Measurements from ENCODE around the gene NUP58. TPM values are rescaled to one million over a fixed set of nuclear protein-coding genes. Genes with fewer than 3 reads are reported as not detected.
"Not testable (repeated sequence)": the region's sequence is repeated elsewhere in the genome, so short reads cannot be mapped to it uniquely, and the experiment has no call there.

NUP58 gene
- total RNA-seq, 1 donor from 2014 or later, result 56.5 TPM

GRCh38 chr13:25300861-25301346 lies 521 bp upstream of the NUP58 start:
- TF ChIP-seq, protein P1, sequence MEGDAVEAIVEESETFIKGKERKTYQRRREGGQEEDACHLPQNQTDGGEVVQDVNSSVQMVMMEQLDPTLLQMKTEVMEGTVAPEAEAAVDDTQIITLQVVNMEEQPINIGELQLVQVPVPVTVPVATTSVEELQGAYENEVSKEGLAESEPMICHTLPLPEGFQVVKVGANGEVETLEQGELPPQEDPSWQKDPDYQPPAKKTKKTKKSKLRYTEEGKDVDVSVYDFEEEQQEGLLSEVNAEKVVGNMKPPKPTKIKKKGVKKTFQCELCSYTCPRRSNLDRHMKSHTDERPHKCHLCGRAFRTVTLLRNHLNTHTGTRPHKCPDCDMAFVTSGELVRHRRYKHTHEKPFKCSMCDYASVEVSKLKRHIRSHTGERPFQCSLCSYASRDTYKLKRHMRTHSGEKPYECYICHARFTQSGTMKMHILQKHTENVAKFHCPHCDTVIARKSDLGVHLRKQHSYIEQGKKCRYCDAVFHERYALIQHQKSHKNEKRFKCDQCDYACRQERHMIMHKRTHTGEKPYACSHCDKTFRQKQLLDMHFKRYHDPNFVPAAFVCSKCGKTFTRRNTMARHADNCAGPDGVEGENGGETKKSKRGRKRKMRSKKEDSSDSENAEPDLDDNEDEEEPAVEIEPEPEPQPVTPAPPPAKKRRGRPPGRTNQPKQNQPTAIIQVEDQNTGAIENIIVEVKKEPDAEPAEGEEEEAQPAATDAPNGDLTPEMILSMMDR (IDR thresholded peaks at IDR 0.05; ENCODE audit: unreplicated experiment), result no peak
- H3K4me3 Mint-ChIP-seq (ENCODE audit: low read depth), result peak overlapping the region; percentile 89
- peaks cover 14% of the 10 kb centered on the region for H3K4me1 Mint-ChIP-seq (ENCODE audit: low read depth)
- no peaks in the 10 kb centered on the region for H3K9me3 Mint-ChIP-seq (ENCODE audit: low read depth)
- peak overlapping the region; percentile 76 for H3K27ac Mint-ChIP-seq
- H3K36me3 Mint-ChIP-seq (ENCODE audit: insufficient read depth), result peaks cover 2% of the 10 kb centered on the region
- no peak for DNase-seq (ENCODE audit: low spot score, unreplicated experiment)
- peaks cover 36% of the 10 kb centered on the region for H3K27me3 Mint-ChIP-seq

- peaks cover 2% of the 10 kb centered on the region for H3K36me3 Mint-ChIP-seq (ENCODE audit: insufficient read depth)
- H3K9me3 Mint-ChIP-seq (ENCODE audit: low read depth), result no peaks in the 10 kb centered on the region
- H3K27me3 Mint-ChIP-seq, result peaks cover 25% of the 10 kb centered on the region
- no peak for DNase-seq (ENCODE audit: low spot score, unreplicated experiment)
- peak overlapping the region; percentile 89 for H3K4me3 Mint-ChIP-seq (ENCODE audit: low read depth)
- H3K4me1 Mint-ChIP-seq (ENCODE audit: low read depth), result peaks cover 17% of the 10 kb centered on the region
- TF ChIP-seq, protein P1 (IDR thresholded peaks at IDR 0.05; ENCODE audit: unreplicated experiment), result no peak
- peak overlapping the region; percentile 76 for H3K27ac Mint-ChIP-seq
These were observed 696 bp downstream of the NUP58 start for GRCh38 chr13:25302121-25302520.

GRCh38 chr13:25306671-25307464 lies 5.4 kb downstream of the NUP58 start:
- Mint-ChIP-seq H3K27ac (peak overlapping the region; percentile 25), H3K4me1 (ENCODE audit: low read depth) (peaks cover 16% of the 10 kb centered on the region), H3K9me3 (ENCODE audit: low read depth) (no peaks in the 10 kb centered on the region), H3K36me3 (ENCODE audit: insufficient read depth) (peaks cover 12% of the 10 kb centered on the region), H3K4me3 (ENCODE audit: low read depth) (no peak overlapping the region), H3K27me3 (no peaks in the 10 kb centered on the region)
- no peak for DNase-seq (ENCODE audit: low spot score, unreplicated experiment)
- TF ChIP-seq, protein P1 (IDR thresholded peaks at IDR 0.05; ENCODE audit: unreplicated experiment), result no peak

DNA sequence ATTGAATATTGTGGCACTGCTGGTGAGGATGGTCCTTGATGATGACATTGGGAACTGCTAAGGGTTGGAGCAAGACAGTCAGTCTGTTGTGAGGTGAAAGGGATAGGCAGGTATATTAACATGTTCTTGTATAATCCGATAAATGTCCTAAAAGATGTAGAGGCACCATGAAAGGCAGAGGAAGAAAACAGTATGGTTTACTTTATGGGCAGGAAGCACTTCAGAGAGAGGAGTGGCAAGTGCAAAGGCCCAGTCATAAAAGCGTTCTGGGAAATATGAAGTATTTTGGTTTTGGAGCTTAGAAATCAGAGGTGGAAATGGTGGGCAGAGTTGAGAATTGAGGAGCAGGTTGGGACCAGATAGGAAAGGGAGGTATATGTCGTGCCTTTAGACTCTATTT lies 9.5 kb downstream of the NUP58 start:
- H3K27me3 Mint-ChIP-seq, result no peaks in the 10 kb centered on the region
- TF ChIP-seq, protein P1 (IDR thresholded peaks at IDR 0.05; ENCODE audit: unreplicated experiment), result no peak
- H3K27ac Mint-ChIP-seq, result peak overlapping the region; percentile 84
- H3K36me3 Mint-ChIP-seq (ENCODE audit: insufficient read depth), result peaks cover 18% of the 10 kb centered on the region
- H3K4me3 Mint-ChIP-seq (ENCODE audit: low read depth), result no peak overlapping the region
- no peaks in the 10 kb centered on the region for H3K9me3 Mint-ChIP-seq (ENCODE audit: low read depth)
- peaks cover 4% of the 10 kb centered on the region for H3K4me1 Mint-ChIP-seq (ENCODE audit: low read depth)
- no peak for DNase-seq (ENCODE audit: low spot score, unreplicated experiment)

- H3K4me3 Mint-ChIP-seq (ENCODE audit: low read depth); H3K4me1 Mint-ChIP-seq (ENCODE audit: low read depth); H3K36me3 Mint-ChIP-seq (ENCODE audit: insufficient read depth); H3K27me3 Mint-ChIP-seq; DNase-seq (ENCODE audit: low spot score, unreplicated experiment); H3K27ac Mint-ChIP-seq; H3K9me3 Mint-ChIP-seq (ENCODE audit: low read depth): not testable (repeated sequence)
These were observed 17.5 kb downstream of the NUP58 start for GRCh38 chr13:25318946-25319345.

- TF ChIP-seq, protein P1 (IDR thresholded peaks at IDR 0.05; ENCODE audit: unreplicated experiment), result no peak
- H3K36me3 Mint-ChIP-seq (ENCODE audit: insufficient read depth), result peaks cover 6% of the 10 kb centered on the region
- no peaks in the 10 kb centered on the region for H3K27me3 Mint-ChIP-seq
- H3K27ac Mint-ChIP-seq, result no peak overlapping the region
- H3K4me3 Mint-ChIP-seq (ENCODE audit: low read depth), result no peak overlapping the region
- H3K4me1 Mint-ChIP-seq (ENCODE audit: low read depth), result no peaks in the 10 kb centered on the region
- DNase-seq (ENCODE audit: low spot score, unreplicated experiment), result no peak
- no peaks in the 10 kb centered on the region for H3K9me3 Mint-ChIP-seq (ENCODE audit: low read depth)
These were observed 18.3 kb downstream of the NUP58 start for GRCh38 chr13:25319771-25320170.

Data from progenitor cell of endocrine pancreas (in vitro differentiated cells).